SK-N-SH treated with all-trans-retinoic acid at 6 μM for 48 hours (cell line): ENCODE measurements around the gene PLCB4.

ENCODE experiments used
- ATAC-seq: fragments of 200-7000 bp; cut with Tn5 transposase; 3 replicates; pipeline ENCODE4 v1.9.1; 2020; ENCODE audit warnings: mild to moderate bottlenecking, moderate library complexity
- ARNTL ChIP-seq: fragments of 450-650 bp; formaldehyde crosslinking; IDR thresholded peaks from 2 replicates; pipeline ENCODE4 v1.5.0; 2020; ENCODE audit warnings: low read depth, mild to moderate bottlenecking, moderate library complexity, borderline replicate concordance
- BACH2 ChIP-seq: fragments of 250-450 bp; sonication (Bioruptor Pico); IDR thresholded peaks from 2 replicates; pipeline ENCODE4 v1.9.0; 2021; ENCODE audit warnings: mild to moderate bottlenecking, borderline replicate concordance
- CSDC2 ChIP-seq: fragments of 250-450 bp; sonication (Bioruptor Pico); IDR thresholded peaks from 2 replicates; pipeline ENCODE4 v1.5.0; 2020; ENCODE audit warnings: mild to moderate bottlenecking, moderate library complexity
- ESRRG ChIP-seq: fragments of 250-450 bp; sonication (Bioruptor Pico); IDR thresholded peaks from 2 replicates; pipeline ENCODE4 v1.6.1; 2021; ENCODE audit warnings: mild to moderate bottlenecking
- GLIS3 ChIP-seq: fragments of 250-450 bp; sonication (Bioruptor Pico); IDR thresholded peaks from 2 replicates; pipeline ENCODE4 v1.5.0; 2020; ENCODE audit warnings: mild to moderate bottlenecking, moderate library complexity
- ISL1 ChIP-seq: fragments of 250-450 bp; sonication (Bioruptor Pico); IDR thresholded peaks from 2 replicates; pipeline ENCODE4 v2.1.2; 2022; ENCODE audit warnings: mild to moderate bottlenecking, moderate library complexity
- OSR1 ChIP-seq: fragments of 250-450 bp; sonication (Bioruptor Pico); IDR thresholded peaks from 2 replicates; pipeline ENCODE4 v1.8.0; 2022; ENCODE audit warnings: moderate library complexity, mild to moderate bottlenecking, inconsistent platforms
- PPARA ChIP-seq: fragments of 250-450 bp; sonication (Bioruptor Pico); IDR thresholded peaks from 2 replicates; pipeline ENCODE4 v1.5.0; 2020; ENCODE audit warnings: mild to moderate bottlenecking, borderline replicate concordance
- RARB ChIP-seq: fragments of 250-450 bp; sonication (Bioruptor Pico); IDR thresholded peaks from 2 replicates; pipeline ENCODE4 v1.8.0; 2021; ENCODE audit warnings: mild to moderate bottlenecking, moderate library complexity
- SNAI2 ChIP-seq: fragments of 250-450 bp; sonication (Bioruptor Pico); IDR thresholded peaks from 2 replicates; pipeline ENCODE4 v1.5.0; 2020; ENCODE audit warnings: mild to moderate bottlenecking, moderate library complexity
- TOX ChIP-seq: fragments of 250-450 bp; sonication (Bioruptor Pico); IDR thresholded peaks from 2 replicates; pipeline ENCODE4 v1.8.0; 2021; ENCODE audit warnings: mild to moderate bottlenecking, moderate library complexity, borderline replicate concordance
- ZC3H10 ChIP-seq: fragments of 250-450 bp; sonication (Bioruptor Pico); IDR thresholded peaks from 2 replicates; pipeline ENCODE4 v1.5.1; 2021; ENCODE audit warnings: mild to moderate bottlenecking, moderate library complexity
- ZFP3 ChIP-seq: fragments of 250-450 bp; sonication (Bioruptor Pico); IDR thresholded peaks from 2 replicates; pipeline ENCODE4 v1.5.0; 2020; ENCODE audit warnings: mild to moderate bottlenecking, moderate library complexity
- ZNF565 ChIP-seq: fragments of 450-650 bp; formaldehyde crosslinking; conservative IDR thresholded peaks from 2 replicates; pipeline ENCODE4 v1.5.0; 2020; ENCODE audit warnings: low read depth, mild to moderate bottlenecking, moderate library complexity
- ZNF70 ChIP-seq: fragments of 450-650 bp; formaldehyde crosslinking; IDR thresholded peaks from 2 replicates; pipeline ENCODE4 v1.5.0; 2020; ENCODE audit warnings: mild to moderate bottlenecking, moderate library complexity
- ZNF8 ChIP-seq: fragments of 450-650 bp; formaldehyde crosslinking; IDR thresholded peaks from 2 replicates; pipeline ENCODE4 v1.5.0; 2020; ENCODE audit warnings: mild to moderate bottlenecking, moderate library complexity
- TF ChIP-seq, protein P1 (sequence below): fragments of 250-450 bp; sonication (Bioruptor Pico); IDR thresholded peaks from 2 replicates; pipeline ENCODE4 v1.5.1; 2021; ENCODE audit warnings: mild to moderate bottlenecking, moderate library complexity
- TF ChIP-seq, protein P2 (sequence below): fragments of 250-450 bp; sonication (Bioruptor Pico); IDR thresholded peaks from 2 replicates; pipeline ENCODE4 v1.5.0; 2020; ENCODE audit warnings: mild to moderate bottlenecking, moderate library complexity
- TF ChIP-seq, protein P3 (sequence below): fragments of 250-450 bp; sonication (Bioruptor Pico); IDR thresholded peaks from 2 replicates; pipeline ENCODE4 v1.8.0; 2021; ENCODE audit warnings: low read depth, mild to moderate bottlenecking, moderate library complexity, borderline replicate concordance
- TF ChIP-seq, protein P4 (sequence below): fragments of 250-450 bp; sonication (Bioruptor Pico); IDR thresholded peaks from 2 replicates; pipeline ENCODE4 v1.8.0; 2020; ENCODE audit warnings: mild to moderate bottlenecking, moderate library complexity, borderline replicate concordance

The PLCB4 gene

DNA sequence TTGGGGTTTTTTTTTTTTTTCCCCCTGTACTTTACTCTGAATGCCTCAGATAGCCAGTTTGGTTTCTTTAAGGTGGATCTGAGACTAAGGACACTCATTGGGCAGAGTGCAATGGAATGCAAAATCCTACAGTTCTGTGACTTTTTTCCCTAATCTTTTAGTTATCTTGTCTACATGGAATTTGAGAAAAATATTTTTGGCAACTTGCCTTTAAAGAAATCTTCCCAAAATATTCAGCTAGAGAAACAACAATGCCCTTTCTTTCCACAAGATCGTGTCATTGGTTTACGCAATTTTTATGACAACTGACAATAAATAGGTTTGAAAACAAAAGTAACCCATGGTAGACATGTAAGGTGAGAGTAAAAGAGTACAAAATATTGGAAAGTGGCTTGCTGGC is 273.8 kb downstream of the PLCB4 start:
- no peak for TF ChIP-seq BACH2 (CRISPR knock-in tag)
- TF ChIP-seq ARNTL (CRISPR knock-in tag) = no peak
- TF ChIP-seq, protein P1, sequence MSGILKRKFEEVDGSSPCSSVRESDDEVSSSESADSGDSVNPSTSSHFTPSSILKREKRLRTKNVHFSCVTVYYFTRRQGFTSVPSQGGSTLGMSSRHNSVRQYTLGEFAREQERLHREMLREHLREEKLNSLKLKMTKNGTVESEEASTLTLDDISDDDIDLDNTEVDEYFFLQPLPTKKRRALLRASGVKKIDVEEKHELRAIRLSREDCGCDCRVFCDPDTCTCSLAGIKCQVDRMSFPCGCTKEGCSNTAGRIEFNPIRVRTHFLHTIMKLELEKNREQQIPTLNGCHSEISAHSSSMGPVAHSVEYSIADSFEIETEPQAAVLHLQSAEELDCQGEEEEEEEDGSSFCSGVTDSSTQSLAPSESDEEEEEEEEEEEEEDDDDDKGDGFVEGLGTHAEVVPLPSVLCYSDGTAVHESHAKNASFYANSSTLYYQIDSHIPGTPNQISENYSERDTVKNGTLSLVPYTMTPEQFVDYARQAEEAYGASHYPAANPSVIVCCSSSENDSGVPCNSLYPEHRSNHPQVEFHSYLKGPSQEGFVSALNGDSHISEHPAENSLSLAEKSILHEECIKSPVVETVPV (CRISPR knock-in tag) = no peak
- TF ChIP-seq CSDC2 (CRISPR knock-in tag) = no peak
- TF ChIP-seq SNAI2 (CRISPR knock-in tag) = no peak
- no peak for TF ChIP-seq ZNF565 (CRISPR knock-in tag)
- no peak for TF ChIP-seq RARB (CRISPR knock-in tag)
- no peak for ATAC-seq

DNA sequence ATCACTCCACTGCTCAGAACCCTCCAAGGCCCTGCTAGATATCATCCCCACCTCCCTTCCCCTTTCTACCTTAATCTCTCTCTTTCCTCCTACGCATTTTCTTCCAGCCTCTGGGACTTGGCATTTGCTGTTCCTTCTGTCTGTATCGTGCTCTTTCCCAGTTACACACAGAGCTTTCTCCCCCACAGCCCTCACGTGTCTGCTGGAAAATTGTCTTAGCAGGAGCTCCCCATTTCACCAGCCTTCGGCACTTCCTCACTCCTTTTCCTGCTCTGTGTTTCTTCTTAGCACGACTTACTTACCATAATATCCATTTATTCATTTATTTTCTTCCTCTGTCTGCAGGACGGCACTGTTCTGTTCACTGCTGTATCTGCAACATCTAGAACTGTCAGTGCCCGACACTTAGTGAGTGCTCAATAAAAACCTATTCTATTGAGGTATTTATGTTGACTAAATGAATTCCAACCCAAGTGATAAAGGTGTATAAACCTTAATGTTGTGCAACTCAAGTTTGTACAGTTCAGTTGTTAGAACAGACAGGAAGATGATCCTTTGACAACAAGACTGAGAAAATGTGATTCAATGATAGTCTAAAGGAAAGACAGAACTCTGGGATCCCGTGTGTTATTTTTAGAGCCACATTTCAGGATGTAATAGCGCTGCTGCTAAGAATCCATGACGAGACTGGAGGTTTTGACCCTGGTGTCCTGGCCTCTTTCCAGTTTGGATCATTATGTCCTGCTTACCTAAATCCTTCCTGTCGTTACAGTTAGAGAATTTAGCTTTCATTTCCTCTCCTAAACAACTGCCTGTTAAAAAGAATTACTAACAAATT is 275.4 kb downstream of the PLCB4 start:
- ATAC-seq = peak; percentile 77
- no peak for TF ChIP-seq ZC3H10 (CRISPR knock-in tag)
- TF ChIP-seq CSDC2 (CRISPR knock-in tag) = no peak
- TF ChIP-seq, protein P2, sequence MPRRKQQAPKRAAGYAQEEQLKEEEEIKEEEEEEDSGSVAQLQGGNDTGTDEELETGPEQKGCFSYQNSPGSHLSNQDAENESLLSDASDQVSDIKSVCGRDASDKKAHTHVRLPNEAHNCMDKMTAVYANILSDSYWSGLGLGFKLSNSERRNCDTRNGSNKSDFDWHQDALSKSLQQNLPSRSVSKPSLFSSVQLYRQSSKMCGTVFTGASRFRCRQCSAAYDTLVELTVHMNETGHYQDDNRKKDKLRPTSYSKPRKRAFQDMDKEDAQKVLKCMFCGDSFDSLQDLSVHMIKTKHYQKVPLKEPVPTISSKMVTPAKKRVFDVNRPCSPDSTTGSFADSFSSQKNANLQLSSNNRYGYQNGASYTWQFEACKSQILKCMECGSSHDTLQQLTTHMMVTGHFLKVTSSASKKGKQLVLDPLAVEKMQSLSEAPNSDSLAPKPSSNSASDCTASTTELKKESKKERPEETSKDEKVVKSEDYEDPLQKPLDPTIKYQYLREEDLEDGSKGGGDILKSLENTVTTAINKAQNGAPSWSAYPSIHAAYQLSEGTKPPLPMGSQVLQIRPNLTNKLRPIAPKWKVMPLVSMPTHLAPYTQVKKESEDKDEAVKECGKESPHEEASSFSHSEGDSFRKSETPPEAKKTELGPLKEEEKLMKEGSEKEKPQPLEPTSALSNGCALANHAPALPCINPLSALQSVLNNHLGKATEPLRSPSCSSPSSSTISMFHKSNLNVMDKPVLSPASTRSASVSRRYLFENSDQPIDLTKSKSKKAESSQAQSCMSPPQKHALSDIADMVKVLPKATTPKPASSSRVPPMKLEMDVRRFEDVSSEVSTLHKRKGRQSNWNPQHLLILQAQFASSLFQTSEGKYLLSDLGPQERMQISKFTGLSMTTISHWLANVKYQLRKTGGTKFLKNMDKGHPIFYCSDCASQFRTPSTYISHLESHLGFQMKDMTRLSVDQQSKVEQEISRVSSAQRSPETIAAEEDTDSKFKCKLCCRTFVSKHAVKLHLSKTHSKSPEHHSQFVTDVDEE (CRISPR knock-in tag) = no peak
- no peak for TF ChIP-seq GLIS3 (CRISPR knock-in tag)
- no peak for TF ChIP-seq BACH2 (CRISPR knock-in tag)
- TF ChIP-seq, protein P3, sequence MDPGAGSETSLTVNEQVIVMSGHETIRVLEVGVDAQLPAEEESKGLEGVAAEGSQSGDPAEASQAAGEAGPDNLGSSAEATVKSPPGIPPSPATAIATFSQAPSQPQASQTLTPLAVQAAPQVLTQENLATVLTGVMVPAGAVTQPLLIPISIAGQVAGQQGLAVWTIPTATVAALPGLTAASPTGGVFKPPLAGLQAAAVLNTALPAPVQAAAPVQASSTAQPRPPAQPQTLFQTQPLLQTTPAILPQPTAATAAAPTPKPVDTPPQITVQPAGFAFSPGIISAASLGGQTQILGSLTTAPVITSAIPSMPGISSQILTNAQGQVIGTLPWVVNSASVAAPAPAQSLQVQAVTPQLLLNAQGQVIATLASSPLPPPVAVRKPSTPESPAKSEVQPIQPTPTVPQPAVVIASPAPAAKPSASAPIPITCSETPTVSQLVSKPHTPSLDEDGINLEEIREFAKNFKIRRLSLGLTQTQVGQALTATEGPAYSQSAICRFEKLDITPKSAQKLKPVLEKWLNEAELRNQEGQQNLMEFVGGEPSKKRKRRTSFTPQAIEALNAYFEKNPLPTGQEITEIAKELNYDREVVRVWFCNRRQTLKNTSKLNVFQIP (CRISPR knock-in tag) = no peak
- TF ChIP-seq TOX (CRISPR knock-in tag) = no peak
- TF ChIP-seq ISL1 (CRISPR knock-in tag) = no peak
- TF ChIP-seq SNAI2 (CRISPR knock-in tag) = no peak
- TF ChIP-seq, protein P1 (CRISPR knock-in tag) = no peak

DNA sequence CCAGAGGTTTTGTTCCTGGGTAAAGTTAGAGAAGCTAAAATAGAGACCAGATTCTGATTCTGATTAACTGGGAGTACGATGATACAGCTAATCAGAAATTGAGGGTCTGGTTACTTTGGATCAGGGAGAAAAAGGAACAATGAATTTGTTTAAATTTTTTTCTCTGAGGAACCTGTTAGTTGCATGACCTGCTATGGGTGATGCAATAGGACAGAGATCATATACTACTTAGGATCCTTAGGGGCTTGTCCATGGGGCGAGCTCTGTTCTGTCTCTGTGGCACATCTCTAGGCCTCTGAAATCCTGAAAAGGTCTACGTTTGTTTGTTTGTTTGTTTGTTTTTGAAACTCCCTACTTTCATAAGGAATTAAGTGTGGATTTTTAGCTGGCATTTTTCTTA is 279.4 kb downstream of the PLCB4 start:
- TF ChIP-seq, protein P4, sequence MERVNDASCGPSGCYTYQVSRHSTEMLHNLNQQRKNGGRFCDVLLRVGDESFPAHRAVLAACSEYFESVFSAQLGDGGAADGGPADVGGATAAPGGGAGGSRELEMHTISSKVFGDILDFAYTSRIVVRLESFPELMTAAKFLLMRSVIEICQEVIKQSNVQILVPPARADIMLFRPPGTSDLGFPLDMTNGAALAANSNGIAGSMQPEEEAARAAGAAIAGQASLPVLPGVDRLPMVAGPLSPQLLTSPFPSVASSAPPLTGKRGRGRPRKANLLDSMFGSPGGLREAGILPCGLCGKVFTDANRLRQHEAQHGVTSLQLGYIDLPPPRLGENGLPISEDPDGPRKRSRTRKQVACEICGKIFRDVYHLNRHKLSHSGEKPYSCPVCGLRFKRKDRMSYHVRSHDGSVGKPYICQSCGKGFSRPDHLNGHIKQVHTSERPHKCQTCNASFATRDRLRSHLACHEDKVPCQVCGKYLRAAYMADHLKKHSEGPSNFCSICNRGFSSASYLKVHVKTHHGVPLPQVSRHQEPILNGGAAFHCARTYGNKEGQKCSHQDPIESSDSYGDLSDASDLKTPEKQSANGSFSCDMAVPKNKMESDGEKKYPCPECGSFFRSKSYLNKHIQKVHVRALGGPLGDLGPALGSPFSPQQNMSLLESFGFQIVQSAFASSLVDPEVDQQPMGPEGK (CRISPR knock-in tag) = no peak
- TF ChIP-seq BACH2 (CRISPR knock-in tag) (no peak), PPARA (CRISPR knock-in tag) (no peak), ZFP3 (CRISPR knock-in tag) (no peak), ZNF8 (no peak), RARB (CRISPR knock-in tag) (no peak), GLIS3 (CRISPR knock-in tag) (no peak), TOX (CRISPR knock-in tag) (no peak), ESRRG (CRISPR knock-in tag) (no peak), ZNF70 (CRISPR knock-in tag) (no peak), SNAI2 (CRISPR knock-in tag) (no peak), ARNTL (CRISPR knock-in tag) (no peak), OSR1 (CRISPR knock-in tag) (no peak)
- TF ChIP-seq, protein P2 (CRISPR knock-in tag) = no peak
- TF ChIP-seq, protein P1 (CRISPR knock-in tag) = no peak
- TF ChIP-seq, all 23 proteins: peak for 0

More for the DNA sequence above, 279.4 kb downstream of the PLCB4 start:
- no peak for ATAC-seq
